ENCODE results near the gene TJP1.
"Not testable (repeated sequence)": the region's sequence is repeated elsewhere in the genome, so short reads cannot be mapped to it uniquely, and the experiment has no call there.

The TJP1 gene

GRCh38 chr15:29799859-29800258 lies 22.4 kb downstream of the TJP1 start:
- no peak for DNase-seq

GRCh38 chr15:29795610-29796009 lies 26.7 kb downstream of the TJP1 start:
- no peak for DNase-seq

- DNase-seq = no peak
Observed at GRCh38 chr15:29792426-29793159, 29.7 kb downstream of the TJP1 start.

- DNase-seq = no peak
Observed at GRCh38 chr15:29790607-29791006, 31.7 kb downstream of the TJP1 start.

- DNase-seq = no peak
Observed at GRCh38 chr15:29789871-29790270, 32.4 kb downstream of the TJP1 start.

- no peak for DNase-seq
Observed at GRCh38 chr15:29788433-29789034, 33.7 kb downstream of the TJP1 start.

- no peak for DNase-seq
Observed at GRCh38 chr15:29787767-29788166, 34.5 kb downstream of the TJP1 start.

DNA sequence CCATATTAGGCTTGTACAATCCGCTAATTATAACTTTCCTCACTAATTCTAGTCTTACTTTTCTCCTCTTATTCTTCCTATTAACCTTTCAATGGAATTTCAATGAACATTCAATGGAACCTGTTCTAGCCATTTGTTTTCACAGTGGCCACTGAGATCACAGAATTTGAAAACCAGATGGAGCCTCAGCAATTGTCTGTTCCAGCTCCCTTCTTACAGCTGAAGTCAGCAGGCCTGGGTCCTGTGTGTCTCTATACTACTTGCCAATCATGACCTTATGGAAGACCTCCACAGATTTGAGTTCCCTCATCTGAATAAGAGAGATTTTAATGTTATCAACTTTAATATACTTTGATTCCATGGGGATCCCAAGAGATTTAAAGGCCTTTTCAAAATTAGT lies 36.6 kb downstream of the TJP1 start:
- no peak for DNase-seq

DNA sequence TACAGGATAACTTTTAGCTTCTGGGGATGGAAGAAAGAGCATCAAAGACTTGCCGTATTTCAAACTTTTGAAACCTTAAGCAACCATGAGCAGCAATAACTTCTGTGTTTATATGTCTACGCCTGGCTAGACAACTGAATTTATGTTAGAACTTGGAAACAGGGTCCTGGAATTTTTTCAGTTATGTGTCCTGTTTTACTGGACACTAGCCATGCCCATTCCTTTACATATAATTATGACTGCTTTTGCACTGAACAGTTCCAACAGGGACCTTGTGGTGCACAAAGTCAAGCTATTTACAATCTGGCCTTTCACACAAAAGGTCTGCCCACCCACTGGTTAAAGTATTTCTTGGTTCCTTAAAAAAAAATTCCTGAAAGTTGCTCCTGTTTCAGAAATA lies 37.1 kb downstream of the TJP1 start:
- DNase-seq = no peak

DNA sequence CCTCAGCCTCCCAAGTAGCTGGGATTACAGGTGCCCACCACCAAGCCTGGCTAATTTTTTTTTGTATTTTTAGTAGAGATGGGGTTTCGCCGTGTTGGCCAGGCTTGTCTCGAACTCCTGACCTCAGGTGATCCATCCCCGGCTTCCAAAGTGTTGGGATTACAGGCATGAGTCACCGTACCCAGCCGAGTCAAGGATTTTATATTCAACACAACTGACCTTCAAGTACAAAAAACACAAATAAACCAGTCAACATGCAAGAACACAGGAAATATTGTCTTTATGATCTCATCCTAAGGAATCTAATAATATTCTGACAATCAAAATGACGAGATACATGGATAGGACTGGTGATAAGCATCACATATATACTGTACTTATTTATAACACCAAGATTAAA lies 37.9 kb downstream of the TJP1 start:
- no peak for DNase-seq

DNA sequence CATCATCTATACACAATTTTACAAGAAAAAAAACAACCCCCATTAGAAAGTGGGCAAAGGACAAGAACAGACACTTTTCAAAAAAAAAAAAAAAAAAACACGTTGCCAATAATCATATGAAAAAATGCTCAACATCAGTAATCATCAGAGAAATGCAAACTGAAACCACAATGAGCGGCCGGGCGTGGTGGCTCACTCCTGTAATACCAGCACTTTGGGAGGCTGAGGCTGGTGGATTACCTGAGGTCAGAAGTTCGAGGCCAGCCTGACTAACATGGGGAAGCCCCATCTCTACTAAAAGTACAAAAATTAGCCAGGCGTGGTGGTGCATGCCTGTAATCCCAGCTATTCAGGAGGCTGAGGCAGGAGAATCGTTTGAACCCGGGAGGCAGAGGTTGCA lies 39.5 kb downstream of the TJP1 start:
- not testable (repeated sequence) for DNase-seq

GRCh38 chr15:29778382-29778781 lies 43.9 kb downstream of the TJP1 start:
- no peak for DNase-seq

DNA sequence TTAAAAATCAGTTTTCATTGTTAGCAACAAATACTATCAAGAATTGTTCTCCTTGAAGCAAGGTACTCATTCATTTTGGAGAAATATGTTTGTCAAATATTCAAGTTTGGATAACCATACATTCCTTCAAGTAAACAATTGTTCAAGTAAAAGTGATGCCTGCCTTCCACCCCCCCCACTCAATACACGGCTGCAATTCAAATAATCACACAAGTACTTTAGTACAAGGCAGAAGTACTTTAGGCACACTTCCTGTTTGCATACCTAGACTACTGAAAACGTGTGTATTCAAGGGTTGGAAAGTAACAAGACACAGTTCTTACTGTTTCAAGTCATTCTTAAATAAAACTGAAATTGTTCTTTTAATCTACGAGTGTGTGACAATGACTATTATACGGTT lies 45.4 kb downstream of the TJP1 start:
- peak; percentile 56 for DNase-seq

DNA sequence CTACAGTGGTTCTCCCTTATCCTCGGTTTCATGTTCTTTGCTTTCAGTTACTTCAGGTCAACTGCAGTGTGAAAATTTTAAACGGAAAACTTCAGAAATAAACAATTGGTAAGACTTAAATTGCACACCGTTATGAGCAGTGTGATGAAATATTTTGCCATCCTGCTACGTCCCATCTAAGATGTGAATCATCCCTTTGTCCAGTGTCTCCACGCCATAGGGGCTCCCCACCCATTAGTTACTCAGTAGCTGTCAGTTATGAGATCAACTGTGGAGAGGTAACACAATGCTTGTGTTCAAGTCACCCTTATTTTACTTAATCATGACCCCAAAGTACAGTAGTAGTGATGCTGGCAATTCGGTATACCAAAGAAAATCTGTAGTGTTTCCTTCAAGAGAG lies 47.4 kb downstream of the TJP1 start:
- DNase-seq = no peak

GRCh38 chr15:29773816-29774215 lies 48.5 kb downstream of the TJP1 start:
- DNase-seq = no peak

DNA sequence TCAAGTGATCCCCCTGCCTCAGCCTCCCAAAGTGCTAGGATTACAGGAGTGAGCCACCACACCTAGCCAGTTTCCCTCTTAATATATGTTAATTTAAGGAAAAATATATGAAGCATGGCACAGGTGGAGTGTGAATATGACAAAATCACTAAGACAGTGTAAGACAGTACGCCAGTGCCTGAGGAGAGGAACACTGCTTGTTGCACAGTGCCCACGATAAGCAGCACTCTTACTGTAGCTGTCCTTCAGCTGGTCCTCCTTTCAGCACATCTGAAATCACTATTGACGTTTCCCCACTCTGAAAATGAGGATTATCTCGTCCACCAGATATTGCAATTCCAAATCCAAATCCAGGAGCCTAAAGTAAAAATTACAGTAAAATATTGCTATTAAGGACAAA lies 49.3 kb downstream of the TJP1 start:
- DNase-seq = no peak

DNA sequence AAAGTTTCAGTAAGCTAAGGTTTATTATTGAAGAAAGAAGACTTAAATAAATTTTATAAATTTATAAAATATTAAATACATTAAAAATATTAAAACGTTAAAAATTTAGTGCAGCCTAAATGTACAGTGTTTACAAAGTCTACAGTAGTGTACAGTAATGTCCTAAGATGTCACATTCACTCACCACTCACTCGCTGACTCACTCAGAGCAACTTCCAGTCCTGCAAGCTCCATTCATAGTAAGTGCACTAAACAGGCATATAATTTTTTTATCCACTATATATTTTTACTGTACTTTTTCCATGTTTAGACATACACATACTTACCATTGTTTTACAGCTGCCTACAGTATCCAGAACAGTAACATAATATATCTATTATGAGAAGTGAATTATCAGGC lies 51.5 kb downstream of the TJP1 start:
- no peak for DNase-seq

- DNase-seq = no peak
Observed at GRCh38 chr15:29765898-29766527, 56.3 kb downstream of the TJP1 start.

DNA sequence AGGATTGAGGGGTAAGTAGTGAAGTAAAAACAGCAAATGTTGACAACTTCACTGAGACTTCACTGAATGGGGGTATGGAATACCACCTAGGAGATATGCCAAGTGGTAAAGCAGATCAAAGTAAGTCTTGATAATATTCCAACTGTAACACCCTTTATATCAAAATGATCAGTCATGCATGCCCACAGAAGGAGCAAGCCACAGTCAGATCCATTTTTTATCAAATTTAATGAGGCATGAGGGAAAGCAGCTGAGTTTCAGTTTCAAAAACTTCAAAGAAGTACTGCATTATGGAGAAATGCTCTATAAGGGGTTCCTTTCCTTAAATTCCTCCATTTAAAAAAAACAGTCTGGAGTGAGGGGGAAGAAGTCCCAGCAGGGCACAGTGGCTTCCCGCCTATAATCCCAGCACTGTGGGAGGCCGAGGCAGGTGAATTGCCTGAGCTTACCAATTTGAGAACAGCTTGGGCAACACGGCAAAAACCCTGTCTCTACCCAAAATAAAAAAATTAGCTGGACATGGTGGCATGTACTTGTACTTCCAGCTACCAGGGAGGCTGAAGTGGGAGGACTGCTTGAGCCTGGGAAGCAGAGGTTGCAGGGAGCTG lies 56.9 kb downstream of the TJP1 start:
- no peak for DNase-seq

GRCh38 chr15:29759596-29759995 lies 62.7 kb downstream of the TJP1 start:
- no peak for DNase-seq

- DNase-seq = no peak
Observed at GRCh38 chr15:29756358-29757267, 65.7 kb downstream of the TJP1 start.

DNA sequence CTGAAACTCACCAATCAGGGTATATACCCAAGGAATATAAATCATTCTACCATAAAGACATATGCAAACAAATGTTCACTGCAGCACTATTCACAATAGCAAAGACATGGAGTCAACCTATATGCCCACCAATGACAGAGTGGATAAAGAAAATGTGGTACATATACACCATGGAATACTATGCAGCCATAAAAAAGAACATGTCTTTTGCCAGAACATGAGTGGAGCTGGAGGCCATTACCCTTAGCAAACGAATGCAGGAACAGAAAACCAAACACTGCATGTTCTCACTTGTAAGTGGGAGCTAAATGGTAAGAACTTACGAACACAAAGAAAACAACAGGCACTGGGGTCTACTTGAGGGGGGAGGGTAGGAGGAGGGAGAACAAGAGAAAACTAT lies 68.3 kb downstream of the TJP1 start:
- DNase-seq = not testable (repeated sequence)

DNA sequence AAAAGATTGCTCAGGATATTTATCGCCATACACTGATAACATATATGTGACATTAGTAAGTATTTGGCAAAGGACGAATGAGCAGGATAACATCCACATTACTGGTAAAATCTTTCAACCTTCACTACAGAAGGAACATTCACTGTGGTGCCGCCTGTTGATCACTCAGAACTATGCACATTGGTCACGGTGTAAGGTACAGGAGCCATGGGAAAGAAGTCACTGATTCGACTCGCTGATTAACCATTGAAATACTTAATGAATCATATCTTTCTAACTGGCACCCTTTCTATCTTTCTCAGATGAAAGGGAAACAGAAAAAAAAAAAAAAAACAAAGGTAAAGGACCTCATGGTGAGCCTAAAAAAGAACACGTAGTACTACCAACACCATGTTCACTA lies 68.8 kb downstream of the TJP1 start:
- no peak for DNase-seq
